Caco-2 (cell line): Measurements from ENCODE around the gene VN1R5. TPM values are rescaled to one million over a fixed set of nuclear protein-coding genes. Genes with fewer than 3 reads are reported as not detected.
"Not testable (repeated sequence)": the region's sequence is repeated elsewhere in the genome, so short reads cannot be mapped to it uniquely, and the experiment has no call there.

Experiments used
- Bru-seq: library from RNA; stranded (reverse); fragments of 400-500 nt; gene quantifications from one replicate; lab custom pipeline; 2021; lab: Mats Ljungman, UMichigan
- BruChase-seq, 2 experiments: library from RNA; stranded (reverse); fragments of 400-500 nt; gene quantifications; one replicate each; lab custom pipeline; 2021; lab: Mats Ljungman, UMichigan
- BruUV-seq: library from RNA; stranded (reverse); fragments of 400-500 nt; replicated peaks from 2 replicates; lab custom pipeline; 2021; lab: Mats Ljungman, UMichigan
- CTCF ChIA-PET: fragments of 300-600 bp; sonication (Branson Sonifier 250); formaldehyde crosslinking; loops from one replicate; lab custom pipeline; 2022; ENCODE audit warnings: antibody characterized with exemption; lab: Charles Lee
- POLR2A ChIA-PET: fragments of 300-600 bp; sonication (Branson Sonifier 250); formaldehyde crosslinking; loops from one replicate; lab custom pipeline; 2022; ENCODE audit warnings: antibody characterized with exemption; lab: Charles Lee
- DNase-seq, 2 experiments: peaks; one replicate each; pipeline versions ENCODE4 v3.0.0 to v3.0.0-alpha.2; 2020 to 2022
- H3K27me3 ChIP-seq: replicated peaks from 2 replicates; pipeline ENCODE4 v1.6.0; 2011; ENCODE audit warnings: low read length; ENCODE audit not compliant: control insufficient read depth, insufficient read depth
- H3K36me3 ChIP-seq: 2 replicates; pipeline ENCODE4 v1.5.1; 2011; ENCODE audit warnings: low read length; ENCODE audit not compliant: control insufficient read depth, insufficient read depth
- H3K4me1 ChIP-seq: fragments of 250-450 bp; sonication (Bioruptor Pico); 2 replicates; pipeline ENCODE4 v1.5.1; 2020; ENCODE audit warnings: mild to moderate bottlenecking
- H3K4me3 ChIP-seq: 2 replicates; pipeline ENCODE4 v1.5.1; 2011; ENCODE audit warnings: low read depth, mild to moderate bottlenecking, control low read depth, low read length
- H3K9me3 ChIP-seq: fragments of 250-450 bp; sonication (Bioruptor Pico); 2 replicates; pipeline ENCODE4 v1.5.1; 2020; ENCODE audit warnings: mild to moderate bottlenecking, moderate library complexity
- H3K27ac Mint-ChIP-seq: one replicate; pipeline ENCODE4 v1.8.0; 2022; ENCODE audit warnings: mixed read lengths; ENCODE audit not compliant: unreplicated experiment
- H3K27me3 Mint-ChIP-seq: one replicate; pipeline ENCODE4 v1.8.0; 2022; ENCODE audit warnings: mixed read lengths; ENCODE audit not compliant: insufficient read depth, unreplicated experiment
- H3K36me3 Mint-ChIP-seq: one replicate; pipeline ENCODE4 v1.8.0; 2022; ENCODE audit warnings: mild to moderate bottlenecking, mixed read lengths; ENCODE audit not compliant: insufficient read depth, unreplicated experiment
- H3K4me1 Mint-ChIP-seq: one replicate; pipeline ENCODE4 v1.8.0; 2022; ENCODE audit warnings: low read depth, mixed read lengths; ENCODE audit not compliant: unreplicated experiment
- H3K4me3 Mint-ChIP-seq: one replicate; pipeline ENCODE4 v1.8.0; 2022; ENCODE audit warnings: mild to moderate bottlenecking, moderate library complexity, mixed read lengths; ENCODE audit not compliant: unreplicated experiment
- H3K9me3 Mint-ChIP-seq: one replicate; pipeline ENCODE4 v1.8.0; 2022; ENCODE audit warnings: mixed read lengths; ENCODE audit not compliant: unreplicated experiment
- CTCF ChIP-seq, 2 experiments: fragments of 200-600 bp in 1 of 2; IDR thresholded peaks; 1 replicate in 1 of 2; 2 replicates in 1 of 2; pipeline versions ENCODE4 v1.5.1 to v1.8.0; 2011 to 2022; ENCODE audit warnings: antibody characterized with exemption in 1 of 2, control low read depth in 1 of 2, inconsistent platforms in 1 of 2, low read depth in 1 of 2, low read length in 1 of 2, mild to moderate bottlenecking in 1 of 2, moderate library complexity in 1 of 2; ENCODE audit not compliant: insufficient read depth in 1 of 2, severe bottlenecking in 1 of 2, unreplicated experiment in 1 of 2
- intact Hi-C: fragments of 100-400 bp; cut with micrococcal nuclease; formaldehyde crosslinking; loops from one replicate; pipeline ENCODE4 v1.10.0; 2022; ENCODE audit not compliant: unreplicated experiment
- long read RNA-seq: library from polyadenylated mRNA; stranded (forward); transcript quantifications from one replicate; pipeline ENCODE4 v2.0.0, GENCODE V29; 2022
- total RNA-seq: library from RNA; stranded (reverse); gene quantifications from 2 replicates; pipeline ENCODE4 v1.2.3, GENCODE V29; 2022

VN1R5 gene
- total RNA-seq (not detected in 2 replicates), Bru-seq, nascent RNA (not detected), BruChase-seq, experiment 1, labeled RNA remaining after a 2-hour chase (not detected), BruChase-seq, experiment 2, labeled RNA remaining after a 6-hour chase (not detected)
- long read RNA-seq, result 0 reads

- H3K9me3 ChIP-seq, CTCF ChIA-PET, H3K36me3 ChIP-seq, H3K27me3 Mint-ChIP-seq, H3K27ac Mint-ChIP-seq, DNase-seq, H3K4me3 ChIP-seq, H3K36me3 Mint-ChIP-seq, POLR2A ChIA-PET, H3K4me1 Mint-ChIP-seq, BruUV-seq, H3K4me3 Mint-ChIP-seq, H3K4me1 ChIP-seq, H3K27me3 ChIP-seq: not testable (repeated sequence)
- intact Hi-C loops, result loop anchor here (5.0 kb wide), 1 partner anchor 43 kb away; no protein-coding TSS in a partner anchor
- peaks cover 19% of the 10 kb centered on the region for H3K9me3 Mint-ChIP-seq
Measured at GRCh38 chr1:247255772-247256171, at the start of gene VN1R5. VN1R5 (plus strand) TSS chr1:247256072.

GRCh38 chr1:247209396-247209795 is 46.5 kb upstream of the VN1R5 start:
- H3K4me3 Mint-ChIP-seq, result peak overlapping the region; percentile 94
- peaks cover 7% of the 10 kb centered on the region; the same call in 1 of the 2 replicates for H3K4me1 ChIP-seq
- TF ChIP-seq CTCF (IDR thresholded peaks at IDR 0.05; ENCODE audit: insufficient read depth in 1 of 2, low read depth in 1 of 2, low read length in 1 of 2, severe bottlenecking in 1 of 2, unreplicated experiment in 1 of 2), result no peak
- ChIA-PET CTCF (no interaction called here), POLR2A (no interaction called here)
- peaks cover 49% of the 10 kb centered on the region for H3K36me3 Mint-ChIP-seq
- H3K4me1 Mint-ChIP-seq, result peaks cover 5% of the 10 kb centered on the region
- no peaks in the 10 kb centered on the region for H3K27me3 ChIP-seq
- no peaks in the 10 kb centered on the region for H3K9me3 ChIP-seq
- H3K27ac Mint-ChIP-seq, result no peak overlapping the region
- no TSS peak for BruUV-seq
- intact Hi-C loops, result no loop called here
- no peak for DNase-seq
- H3K9me3 Mint-ChIP-seq, result no peaks in the 10 kb centered on the region
- H3K27me3 Mint-ChIP-seq, result no peaks in the 10 kb centered on the region
- H3K4me3 ChIP-seq, result peak overlapping the region; percentile 82
- no peaks in the 10 kb centered on the region; the same call in 1 of the 2 replicates for H3K36me3 ChIP-seq

GRCh38 chr1:247210062-247210375 is 45.9 kb upstream of the VN1R5 start:
- peak overlapping the region; percentile 95 for H3K27ac Mint-ChIP-seq
- no peaks in the 10 kb centered on the region for H3K27me3 Mint-ChIP-seq
- POLR2A ChIA-PET, result no interaction called here
- H3K4me1 ChIP-seq, result peaks cover 7% of the 10 kb centered on the region; the same call in 1 of the 2 replicates
- no peaks in the 10 kb centered on the region; the same call in 1 of the 2 replicates for H3K36me3 ChIP-seq
- intact Hi-C loops, result loop anchor here (5.0 kb wide), 2 partner anchors 47 to 87 kb away; partner anchors contain the start of gene VN1R5
- H3K36me3 Mint-ChIP-seq, result peaks cover 45% of the 10 kb centered on the region
- no peaks in the 10 kb centered on the region for H3K9me3 Mint-ChIP-seq
- BruUV-seq, result no TSS peak
- CTCF ChIA-PET, result no interaction called here
- H3K9me3 ChIP-seq, result no peaks in the 10 kb centered on the region
- peak overlapping the region; percentile 94 for H3K4me3 Mint-ChIP-seq
- peaks cover 5% of the 10 kb centered on the region for H3K4me1 Mint-ChIP-seq
- DNase-seq, result no peak
- no peaks in the 10 kb centered on the region for H3K27me3 ChIP-seq
- TF ChIP-seq CTCF (IDR thresholded peaks at IDR 0.05; ENCODE audit: insufficient read depth in 1 of 2, low read depth in 1 of 2, low read length in 1 of 2, severe bottlenecking in 1 of 2, unreplicated experiment in 1 of 2), result no peak
- H3K4me3 ChIP-seq, result peak overlapping the region; percentile 82
